ENCODE data around the gene YAF2. TPM values are rescaled to one million over a fixed set of nuclear protein-coding genes. Genes with fewer than 3 reads are reported as not detected.

The YAF2 gene
- total RNA-seq, 1 experiment from 2014 or later, result 17.3 TPM

Other genes with a start within 250 kb of the YAF2 start
- 18.3 and 24.3 TPM in 2 replicates for gene GXYLT1, start 93.4 kb downstream of the YAF2 start, total RNA-seq (2014; rRNA removed; shearing (Covaris generic))
- gene ZCRB1, start 87.8 kb upstream of the YAF2 start, total RNA-seq (2014; rRNA removed; shearing (Covaris generic)), result 62.0 and 90.0 TPM in 2 replicates
- gene PPHLN1, start 87.9 kb upstream of the YAF2 start, total RNA-seq (2014; rRNA removed; shearing (Covaris generic)), result 92.4 and 94.3 TPM in 2 replicates

All from SJSA1 (cell line).